A549 (cell line): Measurements from ENCODE around the gene CMTR1. TPM values are rescaled to one million over a fixed set of nuclear protein-coding genes. Genes with fewer than 3 reads are reported as not detected.

Experiments
- ATAC-seq, 2 experiments: fragments of 200-7000 bp in 1 of 2; fragments of >200 bp in 1 of 2; cut with Nextera tagmentation in 1 of 2; cut with Tn5 transposase in 1 of 2; 3 replicates each; pipeline versions ENCODE4 v1.8.0 to v1.9.1; 2018 to 2020; ENCODE audit warnings: mild to moderate bottlenecking in 1 of 2, moderate library complexity in 1 of 2
- CTCF ChIA-PET: fragments of 300-600 bp; sonication (Branson Sonifier 250); formaldehyde crosslinking; extraction: SDS; loops from one replicate; lab custom pipeline; 2021; ENCODE audit warnings: antibody characterized with exemption, inconsistent platforms; lab: Yijun Ruan, JAX
- POLR2A ChIA-PET: fragments of 350-600 bp; formaldehyde crosslinking; extraction: SDS; loops from one replicate; lab custom pipeline; 2021; ENCODE audit warnings: antibody characterized with exemption, inconsistent platforms; lab: Yijun Ruan, JAX
- DNase-seq, 2 experiments: peaks; one replicate each; pipeline versions ENCODE4 v3.0.0 to v3.0.0-alpha.2; 2011 to 2016; ENCODE audit warnings: low read depth in 1 of 2, low spot score in 1 of 2
- FAIRE-seq: peaks from 2 replicates; lab custom pipeline; 2011; peaks lifted over from hg19 to GRCh38; lab: Jason Lieb, UNC
- H3K27ac ChIP-seq, 2 experiments: fragments of >200 bp; sonication (Bioruptor Twin); formaldehyde crosslinking; 3 replicates each; pipeline ENCODE4 v1.5.1; 2016 to 2017
- H3K4me1 ChIP-seq: fragments of >200 bp; sonication (Bioruptor Twin); formaldehyde crosslinking; 3 replicates; pipeline ENCODE4 v1.6.1; 2016
- H3K4me2 ChIP-seq: fragments of >200 bp; sonication (Bioruptor Twin); formaldehyde crosslinking; 3 replicates; pipeline ENCODE4 v1.6.1; 2016
- H3K4me3 ChIP-seq: fragments of >200 bp; sonication (Bioruptor Twin); formaldehyde crosslinking; 3 replicates; pipeline ENCODE4 v1.5.1; 2016
- H3K9me3 ChIP-seq: fragments of >200 bp; sonication (Bioruptor Twin); formaldehyde crosslinking; 3 replicates; pipeline ENCODE4 v1.6.1; 2016
- BHLHE40 ChIP-seq: IDR thresholded peaks from 2 replicates; pipeline ENCODE4 v1.6.1; 2012; ENCODE audit warnings: low read depth, low read length, inconsistent platforms
- CHD2 ChIP-seq: fragments of 150-350 bp; IDR thresholded peaks from 2 replicates; pipeline ENCODE4 v1.6.1; 2014; ENCODE audit warnings: low read length; ENCODE audit not compliant: partially characterized antibody
- EHF ChIP-seq: fragments of 250-450 bp; sonication (Bioruptor Pico); IDR thresholded peaks from 2 replicates; pipeline ENCODE4 v1.5.0; 2020; ENCODE audit warnings: mild to moderate bottlenecking
- EHMT2 ChIP-seq: fragments of 200-600 bp; sonication (generic); IDR thresholded peaks from 2 replicates; pipeline ENCODE4 v1.6.1; 2016; ENCODE audit warnings: antibody characterized with exemption, low read depth, mild to moderate bottlenecking, moderate library complexity
- ELK1 ChIP-seq: fragments of 150-350 bp; IDR thresholded peaks from 2 replicates; pipeline ENCODE4 v1.6.1; 2014; ENCODE audit warnings: low read depth, mild to moderate bottlenecking, low read length
- EP300 ChIP-seq, 2 experiments: fragments of >200 bp; sonication (Bioruptor Twin); formaldehyde crosslinking; IDR thresholded peaks; 2 replicates in 1 of 2; 3 replicates in 1 of 2; pipeline ENCODE4 v1.6.1; 2016 to 2017
- FOSB ChIP-seq: fragments of 250-450 bp; sonication (Bioruptor Pico); IDR thresholded peaks from 2 replicates; pipeline ENCODE4 v1.5.0; 2020; ENCODE audit warnings: mild to moderate bottlenecking, moderate library complexity
- GATA3 ChIP-seq: IDR thresholded peaks from 2 replicates; pipeline ENCODE4 v1.6.1; 2012; ENCODE audit warnings: borderline replicate concordance
- HEYL ChIP-seq: fragments of 250-450 bp; sonication (Bioruptor Pico); IDR thresholded peaks from 2 replicates; pipeline ENCODE4 v1.8.0; 2021; ENCODE audit warnings: mild to moderate bottlenecking, moderate library complexity
- HOXA7 ChIP-seq: fragments of 250-450 bp; sonication (Bioruptor Pico); IDR thresholded peaks from 2 replicates; pipeline ENCODE4 v1.5.0; 2020; ENCODE audit warnings: mild to moderate bottlenecking, moderate library complexity
- HOXB5 ChIP-seq: fragments of 250-450 bp; sonication (Bioruptor Pico); IDR thresholded peaks from 2 replicates; pipeline ENCODE4 v1.5.0; 2020; ENCODE audit warnings: mild to moderate bottlenecking, moderate library complexity
- JUN ChIP-seq, 2 experiments: fragments of >200 bp; sonication (Bioruptor Twin); formaldehyde crosslinking; IDR thresholded peaks; 2 replicates in 1 of 2; 3 replicates in 1 of 2; pipeline ENCODE4 v1.6.1; 2016 to 2017
- JUNB ChIP-seq: fragments of >200 bp; sonication (Bioruptor Twin); formaldehyde crosslinking; IDR thresholded peaks from 2 replicates; pipeline ENCODE4 v1.6.1; 2016
- KDM1A ChIP-seq: fragments of 200-600 bp; sonication (generic); IDR thresholded peaks from 2 replicates; pipeline ENCODE4 v1.6.1; 2016; ENCODE audit warnings: low read depth, mild to moderate bottlenecking
- KDM5A ChIP-seq: fragments of 200-600 bp; sonication (generic); IDR thresholded peaks from 2 replicates; pipeline ENCODE4 v1.6.1; 2016; ENCODE audit warnings: antibody characterized with exemption, mild to moderate bottlenecking
- MAFK ChIP-seq: fragments of 450-650 bp; IDR thresholded peaks from 2 replicates; pipeline ENCODE4 v1.6.1; 2014; ENCODE audit not compliant: partially characterized antibody
- NR3C1 ChIP-seq: fragments of >200 bp; sonication (Bioruptor Twin); formaldehyde crosslinking; IDR thresholded peaks from 3 replicates; pipeline ENCODE4 v1.6.1; 2017
- PHF8 ChIP-seq: fragments of 200-600 bp; sonication (generic); IDR thresholded peaks from 2 replicates; pipeline ENCODE4 v1.6.1; 2016; ENCODE audit warnings: low read depth, mild to moderate bottlenecking, antibody characterized with exemption, moderate library complexity, borderline replicate concordance
- POLR2A ChIP-seq: IDR thresholded peaks from 2 replicates; pipeline ENCODE4 v1.6.1; 2012; ENCODE audit warnings: mild to moderate bottlenecking, low read length
- RAD21 ChIP-seq, 2 experiments: fragments of >200 bp in 1 of 2; sonication (Bioruptor Twin) in 1 of 2; formaldehyde crosslinking in 1 of 2; IDR thresholded peaks in 1 of 2; conservative IDR thresholded peaks in 1 of 2; 2 replicates in 1 of 2; 3 replicates in 1 of 2; pipeline ENCODE4 v1.6.1; 2012 to 2018; ENCODE audit warnings: inconsistent platforms in 1 of 2
- RARB ChIP-seq: fragments of 250-450 bp; sonication (Bioruptor Pico); IDR thresholded peaks from 2 replicates; pipeline ENCODE4 v1.8.0; 2021; ENCODE audit warnings: mild to moderate bottlenecking, moderate library complexity
- REST ChIP-seq: fragments of 200-600 bp; sonication (generic); IDR thresholded peaks from 2 replicates; pipeline ENCODE4 v1.6.1; 2016; ENCODE audit warnings: antibody characterized with exemption, mild to moderate bottlenecking, moderate library complexity
- RFX5 ChIP-seq: fragments of 450-650 bp; IDR thresholded peaks from 2 replicates; pipeline ENCODE4 v1.7.1; 2014; ENCODE audit warnings: antibody characterized with exemption, mild to moderate bottlenecking, moderate library complexity
- RNF2 ChIP-seq: fragments of 200-600 bp; sonication (generic); IDR thresholded peaks from 2 replicates; pipeline ENCODE4 v1.6.1; 2016; ENCODE audit warnings: low read depth, mild to moderate bottlenecking, antibody characterized with exemption, moderate library complexity, borderline replicate concordance
- ZC3H11A ChIP-seq: fragments of 450-650 bp; IDR thresholded peaks from 2 replicates; pipeline ENCODE4 v1.6.1; 2014; ENCODE audit warnings: antibody characterized with exemption, mild to moderate bottlenecking
- ZFP36 ChIP-seq: fragments of 450-650 bp; IDR thresholded peaks from 2 replicates; pipeline ENCODE4 v1.6.1; 2014; ENCODE audit warnings: borderline replicate concordance; ENCODE audit not compliant: partially characterized antibody
- WGBS: methylation state at CpG from one replicate; pipeline ENCODE4 v1.1.6; 2017; ENCODE audit errors: missing lambda C conversion rate; 5-methylcytosine and 5-hydroxymethylcytosine counted together
- polyA plus RNA-seq, 4 experiments: library from polyadenylated mRNA; depleted of rRNA in 3 of 4; stranded (reverse); fragments of >200 nt; fragmentation: RNase III in 1 of 4; extraction: RNeasy Plus Mini Kit Qiagen cat#74134 plus additional on column Dnase treatment in 1 of 4; gene quantifications; 2 replicates in 3 of 4; 3 replicates in 1 of 4; pipeline ENCODE4 v1.2.3, GENCODE V29; 2011 to 2017
- TF ChIP-seq, protein P1 (sequence below): fragments of 250-450 bp; sonication (Bioruptor Pico); IDR thresholded peaks from 2 replicates; pipeline ENCODE4 v1.5.0; 2021; ENCODE audit warnings: mild to moderate bottlenecking, moderate library complexity, borderline replicate concordance

Gene CMTR1
- polyA plus RNA-seq, 2 of the 4 experiments (the other 2 are of a cell fraction): 17.0 to 17.8 TPM

- no peak overlapping the region for H3K27ac ChIP-seq
- ATAC-seq: no peak
- FAIRE-seq: no peak
- no peak overlapping the region for H3K4me3 ChIP-seq
- no peak overlapping the region for H3K4me2 ChIP-seq
- H3K4me1 ChIP-seq: peaks cover 6% of the 10 kb centered on the region; the same call in 1 of the 3 replicates
- H3K9me3 ChIP-seq: no peaks in the 10 kb centered on the region
- TF ChIP-seq EP300 (IDR thresholded peaks at IDR 0.05): no peak
- no peak for TF ChIP-seq CHD2
- no peak for TF ChIP-seq EHMT2
- TF ChIP-seq ELK1: no peak
- no peak for TF ChIP-seq ZC3H11A
- no peak for TF ChIP-seq BHLHE40
- TF ChIP-seq MAFK: no peak
- no peak for TF ChIP-seq KDM1A
- TF ChIP-seq HOXB5 (CRISPR knock-in tag): no peak
- TF ChIP-seq NR3C1: no peak
- no peak for TF ChIP-seq RAD21 (conservative IDR thresholded peaks at IDR 0.05 in 1 of 2, IDR thresholded peaks at IDR 0.05 in 1 of 2)
- TF ChIP-seq RNF2: no peak
- no peak for TF ChIP-seq PHF8
- WGBS: 61% methylated on average over 1 of the region's 1 CpG
- CTCF ChIA-PET: interaction anchor here (1.0 kb wide), 1 partner anchor 113 kb away, joined by 4 read pairs; no protein-coding TSS in a partner anchor
- POLR2A ChIA-PET: no interaction called here
- DNase-seq: no peak
Measured at GRCh38 chr6:37438930-37439329, 5.9 kb downstream of the CMTR1 start.

DNA sequence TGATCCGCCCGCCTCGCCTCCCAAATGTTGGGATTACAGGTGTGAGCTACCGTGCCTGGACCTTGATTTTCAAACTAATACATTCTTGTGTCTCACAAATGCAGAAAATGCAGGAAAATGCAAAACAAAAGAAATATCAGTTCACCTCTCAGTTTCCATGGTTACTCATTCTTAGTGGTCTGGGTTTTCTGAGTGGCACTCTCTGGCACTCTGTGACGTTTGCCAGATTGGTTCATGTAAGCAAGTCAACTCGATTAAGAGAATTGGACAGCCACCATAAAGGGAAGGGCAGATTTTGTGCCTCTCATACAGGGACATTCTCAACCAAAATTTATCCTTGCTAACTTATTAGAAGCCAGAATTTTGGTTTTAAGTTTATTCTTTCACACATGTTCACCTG lies 8.6 kb downstream of the CMTR1 start:
- DNase-seq (no peak), FAIRE-seq (no peak), ATAC-seq (no peak)
- TF ChIP-seq RFX5 (no peak), RNF2 (no peak), RARB (CRISPR knock-in tag) (no peak), JUN (IDR thresholded peaks at IDR 0.05) (no peak), ELK1 (no peak), EHMT2 (no peak), GATA3 (no peak), ZFP36 (no peak), POLR2A (no peak), REST (no peak), HOXA7 (CRISPR knock-in tag) (no peak), EHF (CRISPR knock-in tag) (no peak), PHF8 (no peak), HEYL (CRISPR knock-in tag) (no peak), CHD2 (no peak), JUNB (no peak), KDM5A (no peak), FOSB (CRISPR knock-in tag) (no peak)
- TF ChIP-seq, protein P1, sequence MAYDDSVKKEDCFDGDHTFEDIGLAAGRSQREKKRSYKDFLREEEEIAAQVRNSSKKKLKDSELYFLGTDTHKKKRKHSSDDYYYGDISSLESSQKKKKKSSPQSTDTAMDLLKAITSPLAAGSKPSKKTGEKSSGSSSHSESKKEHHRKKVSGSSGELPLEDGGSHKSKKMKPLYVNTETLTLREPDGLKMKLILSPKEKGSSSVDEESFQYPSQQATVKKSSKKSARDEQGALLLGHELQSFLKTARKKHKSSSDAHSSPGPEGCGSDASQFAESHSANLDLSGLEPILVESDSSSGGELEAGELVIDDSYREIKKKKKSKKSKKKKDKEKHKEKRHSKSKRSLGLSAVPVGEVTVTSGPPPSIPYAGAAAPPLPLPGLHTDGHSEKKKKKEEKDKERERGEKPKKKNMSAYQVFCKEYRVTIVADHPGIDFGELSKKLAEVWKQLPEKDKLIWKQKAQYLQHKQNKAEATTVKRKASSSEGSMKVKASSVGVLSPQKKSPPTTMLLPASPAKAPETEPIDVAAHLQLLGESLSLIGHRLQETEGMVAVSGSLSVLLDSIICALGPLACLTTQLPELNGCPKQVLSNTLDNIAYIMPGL (CRISPR knock-in tag): no peak
- ChIA-PET POLR2A (no interaction called here), CTCF (no interaction called here)
- Histone ChIP-seq H3K4me3 (no peak overlapping the region), H3K9me3 (no peaks in the 10 kb centered on the region), H3K4me2 (no peak overlapping the region), H3K4me1 (no peaks in the 10 kb centered on the region), H3K27ac (no peak overlapping the region)
- 85% methylated on average over 6 of the region's 6 CpGs for WGBS
